ENCODE measurements around the gene AP3S2.

GRCh38 chr15:89825271-89825940 lies 68.4 kb downstream of the AP3S2 start:
- TF ChIP-seq CTCF (conservative IDR thresholded peaks at IDR 0.05; ENCODE audit: low read length) (no peak), EZH2phosphoT487 (IDR thresholded peaks at IDR 0.05; ENCODE audit: borderline replicate concordance) (no peak)

All from Loucy (cell line).